Measurements from ENCODE around the gene ZFP36. TPM values are rescaled to one million over a fixed set of nuclear protein-coding genes. Genes with fewer than 3 reads are reported as not detected.

Gene ZFP36
- total RNA-seq, 2 donors from 2014 or later, result 55.8 to 108 TPM

- peak overlapping the region; percentile 91 to 98 (median 96) for H3K27ac ChIP-seq
- no peak for TF ChIP-seq CTCF (IDR thresholded peaks at IDR 0.05)
- peak in 2 of 3 donors; percentile 32 to 53 for TF ChIP-seq POLR2A (IDR thresholded peaks at IDR 0.05)
- H3K4me3 ChIP-seq, result no peak overlapping the region
- 44 to 55% methylated on average over 4 to 25 of the region's 25 CpGs for WGBS, 2 donors
- no peaks in the 10 kb centered on the region for H3K9me3 ChIP-seq
- no peak for ATAC-seq
- H3K36me3 ChIP-seq (replicated peaks in 1 of 2; ENCODE audit: insufficient read depth in 1 of 2, low read depth in 2 of 2), result no peaks in the 10 kb centered on the region
- intact Hi-C loops (cut with DNase I), result no loop called here
- no peaks in the 10 kb centered on the region for H3K27me3 ChIP-seq
- peaks cover 52% of the 10 kb centered on the region for H3K4me1 ChIP-seq
- peak in 3 of 4 donors; percentile 54 to 79 (median 56) for DNase-seq
These were observed 4.9 kb upstream of the ZFP36 start for GRCh38 chr19:39401549-39402345.

- intact Hi-C loops (cut with DNase I), result no loop called here
- DNase-seq (peak; percentile 90 to 95 (median 92)), ATAC-seq (peak; percentile 49)
- Histone ChIP-seq H3K36me3 (replicated peaks in 1 of 2; ENCODE audit: insufficient read depth in 1 of 2, low read depth in 2 of 2) (no peaks in the 10 kb centered on the region), H3K4me1 (peaks cover 44% of the 10 kb centered on the region), H3K27me3 (no peaks in the 10 kb centered on the region), H3K27ac (peak overlapping the region; percentile 91 to 98 (median 96)), H3K9me3 (no peaks in the 10 kb centered on the region), H3K4me3 (no peak overlapping the region)
- 1% methylated on average over 31 to 59 of the region's 59 CpGs for WGBS, 2 donors
- TF ChIP-seq CTCF (IDR thresholded peaks at IDR 0.05) (no peak), POLR2A (IDR thresholded peaks at IDR 0.05) (peak; percentile 28 to 64 (median 59))
These were observed 4.0 kb upstream of the ZFP36 start for GRCh38 chr19:39402346-39403300.

GRCh38 chr19:39403331-39404312 lies 3.0 kb upstream of the ZFP36 start:
- H3K36me3 ChIP-seq (replicated peaks in 1 of 2; ENCODE audit: insufficient read depth in 1 of 2, low read depth in 2 of 2), result no peaks in the 10 kb centered on the region
- H3K27me3 ChIP-seq, result no peaks in the 10 kb centered on the region
- peak; percentile 26 to 64 (median 58) for TF ChIP-seq POLR2A (IDR thresholded peaks at IDR 0.05)
- no peak for TF ChIP-seq CTCF (IDR thresholded peaks at IDR 0.05)
- H3K27ac ChIP-seq, result peak overlapping the region; percentile 91 to 98 (median 96)
- H3K9me3 ChIP-seq, result no peaks in the 10 kb centered on the region
- intact Hi-C loops (cut with DNase I), result no loop called here
- 36 to 46% methylated on average over 18 to 42 of the region's 43 CpGs for WGBS, 2 donors
- ATAC-seq (peak; percentile 38), DNase-seq (peak; percentile 81 to 96 (median 88))
- H3K4me3 ChIP-seq, result no peak overlapping the region
- H3K4me1 ChIP-seq, result peaks cover 44% of the 10 kb centered on the region

GRCh38 chr19:39405261-39405957 lies 1.2 kb upstream of the ZFP36 start:
- intact Hi-C loops (cut with DNase I), result no loop called here
- ATAC-seq (no peak), DNase-seq (no peak)
- H3K36me3 ChIP-seq (replicated peaks in 1 of 2; ENCODE audit: insufficient read depth in 1 of 2, low read depth in 2 of 2), result no peaks in the 10 kb centered on the region
- no peaks in the 10 kb centered on the region for H3K27me3 ChIP-seq
- no peak for TF ChIP-seq POLR2A (IDR thresholded peaks at IDR 0.05)
- TF ChIP-seq CTCF (IDR thresholded peaks at IDR 0.05), result no peak
- no peaks in the 10 kb centered on the region for H3K9me3 ChIP-seq
- WGBS, 2 donors, result 84 to 91% methylated on average over 13 to 17 of the region's 17 CpGs
- H3K27ac ChIP-seq, result peak overlapping the region; percentile 1 to 98 (median 96)
- H3K4me3 ChIP-seq, result no peak overlapping the region
- peaks cover 51% of the 10 kb centered on the region for H3K4me1 ChIP-seq
